NCI-H1694 treated with DMSO at 0.1 percent for 48 hours (cell line): ENCODE measurements around the gene CMA1.

Source experiments
- DNase-seq: peaks from one replicate; lab custom pipeline; 2025; lab: John Stamatoyannopoulos, UW

The CMA1 gene

GRCh38 chr14:24465805-24466204 lies 42.3 kb downstream of the CMA1 start:
- no peak for DNase-seq

- no peak for DNase-seq
Observed at GRCh38 chr14:24465368-24465767, 42.7 kb downstream of the CMA1 start.

GRCh38 chr14:24463884-24464785 lies 43.9 kb downstream of the CMA1 start:
- no peak for DNase-seq

- DNase-seq: no peak
Observed at GRCh38 chr14:24463017-24463883, 44.8 kb downstream of the CMA1 start.

- no peak for DNase-seq
Observed at GRCh38 chr14:24461336-24461735, 46.7 kb downstream of the CMA1 start.

- DNase-seq: no peak
Observed at GRCh38 chr14:24459331-24459730, 48.7 kb downstream of the CMA1 start.

GRCh38 chr14:24458736-24459135 lies 49.3 kb downstream of the CMA1 start:
- DNase-seq: no peak

- DNase-seq: no peak
Observed at GRCh38 chr14:24456980-24457379, 51.1 kb downstream of the CMA1 start.
